ENCODE results near the gene NFKB1. TPM values are rescaled to one million over a fixed set of nuclear protein-coding genes. Genes with fewer than 3 reads are reported as not detected.
A peak's percentile ranks its signal among the peaks of the same experiment; 100 is the strongest.

NFKB1 gene
- total RNA-seq, 1 donor, result 67.4 TPM

DNA sequence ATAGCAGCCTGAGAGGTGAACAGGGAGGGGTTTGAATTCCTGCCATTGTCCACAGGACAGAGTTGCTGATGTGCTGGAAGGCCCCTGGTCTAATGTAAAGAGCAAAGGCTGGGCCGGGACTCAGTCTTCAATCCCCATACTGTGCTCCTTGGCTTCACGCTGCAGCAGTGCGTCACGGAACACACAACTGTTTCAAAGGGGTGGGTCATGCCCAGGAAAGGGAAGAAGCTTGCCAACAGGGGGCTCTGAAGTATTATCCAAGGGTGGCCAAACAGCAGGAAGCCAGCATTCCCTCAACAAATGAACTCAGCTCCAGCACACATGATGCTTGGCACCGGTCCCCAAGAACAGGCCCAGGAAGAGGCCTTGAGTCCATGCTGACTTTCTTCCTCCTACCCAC, 122.5 kb downstream of the NFKB1 start:
- H3K4me3 ChIP-seq (ENCODE audit: low read depth, low read length), result no peak overlapping the region
- peak; percentile 57 for DNase-seq (ENCODE audit: low read depth)
- TF ChIP-seq, protein P1, sequence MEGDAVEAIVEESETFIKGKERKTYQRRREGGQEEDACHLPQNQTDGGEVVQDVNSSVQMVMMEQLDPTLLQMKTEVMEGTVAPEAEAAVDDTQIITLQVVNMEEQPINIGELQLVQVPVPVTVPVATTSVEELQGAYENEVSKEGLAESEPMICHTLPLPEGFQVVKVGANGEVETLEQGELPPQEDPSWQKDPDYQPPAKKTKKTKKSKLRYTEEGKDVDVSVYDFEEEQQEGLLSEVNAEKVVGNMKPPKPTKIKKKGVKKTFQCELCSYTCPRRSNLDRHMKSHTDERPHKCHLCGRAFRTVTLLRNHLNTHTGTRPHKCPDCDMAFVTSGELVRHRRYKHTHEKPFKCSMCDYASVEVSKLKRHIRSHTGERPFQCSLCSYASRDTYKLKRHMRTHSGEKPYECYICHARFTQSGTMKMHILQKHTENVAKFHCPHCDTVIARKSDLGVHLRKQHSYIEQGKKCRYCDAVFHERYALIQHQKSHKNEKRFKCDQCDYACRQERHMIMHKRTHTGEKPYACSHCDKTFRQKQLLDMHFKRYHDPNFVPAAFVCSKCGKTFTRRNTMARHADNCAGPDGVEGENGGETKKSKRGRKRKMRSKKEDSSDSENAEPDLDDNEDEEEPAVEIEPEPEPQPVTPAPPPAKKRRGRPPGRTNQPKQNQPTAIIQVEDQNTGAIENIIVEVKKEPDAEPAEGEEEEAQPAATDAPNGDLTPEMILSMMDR (IDR thresholded peaks at IDR 0.05; ENCODE audit: insufficient read depth, low read depth, low read length), result peak; percentile 51

DNA sequence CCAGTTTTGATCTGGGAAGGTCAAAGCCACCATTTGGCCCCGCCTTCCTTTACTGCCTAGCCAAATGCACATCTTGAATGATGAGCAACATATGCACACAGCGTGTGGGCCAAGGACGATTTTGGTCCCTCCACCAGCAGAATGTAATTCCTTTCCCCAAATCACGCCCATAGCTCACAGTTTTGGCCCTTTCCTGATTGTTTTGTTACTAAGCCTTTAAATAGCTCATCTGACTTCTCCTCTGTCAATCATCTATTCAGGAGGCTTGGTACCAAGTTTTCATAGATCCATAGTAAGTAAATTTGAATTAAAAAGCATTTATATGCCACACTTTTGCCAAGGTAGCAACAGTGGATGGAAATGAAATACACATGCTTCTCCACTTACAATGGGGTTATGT, 123.3 kb downstream of the NFKB1 start:
- DNase-seq (ENCODE audit: low read depth), result no peak
- TF ChIP-seq, protein P1 (IDR thresholded peaks at IDR 0.05; ENCODE audit: insufficient read depth, low read depth, low read length), result no peak
- H3K4me3 ChIP-seq (ENCODE audit: low read depth, low read length), result no peak overlapping the region

DNA sequence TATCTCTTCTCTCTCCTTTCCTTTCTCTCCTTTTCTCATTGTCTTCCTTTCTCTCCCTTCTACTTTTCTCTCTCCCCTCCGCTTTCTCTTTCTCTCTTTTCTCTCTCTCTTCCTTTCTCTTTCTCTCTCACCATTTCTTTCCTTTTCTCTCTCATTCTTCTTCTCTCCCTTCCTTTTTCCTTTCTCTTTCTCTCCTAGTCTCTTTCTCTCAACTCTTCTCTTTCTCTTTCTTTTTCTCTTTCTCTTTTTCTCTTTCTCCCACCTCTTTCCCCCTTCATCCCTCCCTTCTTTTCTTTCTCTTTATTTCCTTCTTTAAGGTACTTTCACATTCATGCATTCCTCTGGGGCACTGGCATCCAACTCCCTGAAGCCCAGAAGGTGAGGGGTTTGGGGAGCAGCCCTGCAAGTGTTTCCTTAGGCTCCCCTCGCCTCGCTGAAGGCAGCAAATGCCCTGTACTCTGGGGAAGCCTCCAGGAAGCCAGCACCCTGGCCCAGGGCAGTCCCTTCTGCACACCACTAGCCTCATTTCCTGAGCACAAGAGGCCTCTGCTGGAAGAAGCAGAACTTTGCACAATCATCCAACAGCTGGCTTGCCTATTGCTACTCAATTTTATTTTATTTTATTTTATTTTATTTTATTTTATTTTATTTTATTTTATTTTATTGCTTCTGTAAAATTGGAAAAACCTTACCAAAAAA, 124.2 kb downstream of the NFKB1 start:
- TF ChIP-seq, protein P1 (IDR thresholded peaks at IDR 0.05; ENCODE audit: insufficient read depth, low read depth, low read length), result peak; percentile 51
- DNase-seq (ENCODE audit: low read depth), result peak; percentile 71

DNA sequence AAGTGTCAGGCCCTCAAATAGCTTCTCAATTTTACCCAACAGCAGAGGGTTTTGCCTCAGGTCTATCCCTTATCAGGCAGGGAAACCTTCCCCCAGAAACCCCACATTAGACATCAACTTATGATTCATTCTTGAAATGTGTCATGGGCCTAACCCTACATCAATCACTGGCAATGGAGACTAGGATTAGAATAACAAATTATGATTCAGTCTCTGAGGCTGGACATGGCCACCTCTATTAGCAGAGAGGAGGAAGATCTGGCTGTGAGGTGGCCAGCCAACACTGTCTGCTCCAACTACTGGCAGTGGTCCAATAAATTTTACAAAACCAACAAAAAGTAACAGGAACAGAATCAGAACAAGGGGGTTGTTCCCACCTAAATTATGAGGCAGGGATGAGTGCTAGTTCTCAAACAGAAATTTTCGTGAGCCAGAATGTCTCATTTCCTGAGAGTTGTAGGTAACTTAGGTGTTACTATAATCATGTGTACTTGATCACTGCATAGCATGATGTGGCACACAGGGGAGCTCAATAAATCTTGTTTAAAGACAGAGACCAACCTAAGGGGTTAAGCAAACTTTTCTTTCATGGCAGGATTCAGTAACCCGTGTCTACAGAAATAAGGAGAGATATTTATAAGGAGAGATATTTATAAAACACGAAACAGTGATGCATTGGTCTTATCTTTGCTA, 126.8 kb downstream of the NFKB1 start:
- TF ChIP-seq, protein P1 (IDR thresholded peaks at IDR 0.05; ENCODE audit: insufficient read depth, low read depth, low read length), result no peak
- no peak overlapping the region for H3K4me3 ChIP-seq (ENCODE audit: low read depth, low read length)
- DNase-seq (ENCODE audit: low read depth), result no peak

More for the DNA sequence above, 124.2 kb downstream of the NFKB1 start:
- H3K4me3 ChIP-seq (ENCODE audit: low read depth, low read length), result no peak overlapping the region

DNA sequence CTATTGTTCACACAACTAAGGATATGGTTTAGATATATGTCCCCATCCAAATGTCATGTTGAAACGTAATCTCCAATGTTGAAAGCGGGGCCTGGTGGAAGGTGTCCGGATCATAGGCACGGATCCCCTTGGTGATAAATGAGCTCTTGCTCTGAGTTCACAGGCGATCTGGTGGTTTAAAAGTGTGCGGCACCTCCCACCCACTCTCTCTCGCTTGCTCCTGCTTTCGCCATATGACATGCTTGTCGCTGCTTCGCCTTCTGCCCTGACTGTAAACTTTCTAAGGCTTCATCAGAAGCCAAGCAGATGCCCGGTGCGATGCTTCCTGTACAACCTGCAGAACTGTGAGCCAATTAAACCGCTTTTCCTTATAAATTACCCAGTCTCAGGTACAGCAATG, 128.5 kb downstream of the NFKB1 start:
- TF ChIP-seq, protein P1 (IDR thresholded peaks at IDR 0.05; ENCODE audit: insufficient read depth, low read depth, low read length), result no peak
- no peak for DNase-seq (ENCODE audit: low read depth)
- H3K4me3 ChIP-seq (ENCODE audit: low read depth, low read length), result no peak overlapping the region

DNA sequence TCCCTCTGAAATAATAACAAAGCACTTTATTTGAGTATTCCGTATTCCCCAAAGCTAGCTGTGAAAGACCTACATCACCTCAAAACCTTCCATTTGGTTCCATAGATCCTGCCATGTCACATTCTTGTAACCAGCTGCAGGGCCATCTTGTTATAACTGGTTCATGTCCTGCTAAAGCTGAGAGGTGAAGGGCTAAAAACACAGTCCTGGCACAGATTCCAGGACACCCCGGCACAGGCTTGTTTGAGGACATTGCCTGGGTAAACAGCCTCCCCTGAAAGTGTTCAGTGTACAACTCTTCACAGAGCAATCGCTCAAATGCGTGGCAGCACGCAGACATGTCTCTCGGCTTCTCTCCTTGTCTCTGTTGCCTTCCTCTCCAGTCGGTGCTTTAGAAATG, 130.5 kb downstream of the NFKB1 start:
- H3K4me3 ChIP-seq (ENCODE audit: low read depth, low read length), result no peak overlapping the region
- TF ChIP-seq, protein P1 (IDR thresholded peaks at IDR 0.05; ENCODE audit: insufficient read depth, low read depth, low read length), result no peak
- no peak for DNase-seq (ENCODE audit: low read depth)
